H1 (cell line): ENCODE measurements around the gene LAMB1. TPM values are rescaled to one million over a fixed set of nuclear protein-coding genes. Genes with fewer than 3 reads are reported as not detected.

ENCODE experiments used
- CBX8 ChIP-seq: fragments of 300-800, 300-1000 bp; sonication (generic); IDR thresholded peaks from 2 replicates; pipeline ENCODE4 v1.7.1; 2016; ENCODE audit warnings: low read depth, low read length, borderline replicate concordance
- CHD7 ChIP-seq: fragments of 300-600 bp; sonication (generic); IDR thresholded peaks from 2 replicates; pipeline ENCODE4 v1.7.1; 2012; ENCODE audit warnings: low read length, moderate library complexity, mild to moderate bottlenecking, inconsistent platforms; ENCODE audit not compliant: insufficient replicate concordance
- KDM4A ChIP-seq: IDR thresholded peaks from one replicate; pipeline ENCODE4 v1.7.1; 2012; ENCODE audit warnings: low read depth, mild to moderate bottlenecking, moderate library complexity, low read length, inconsistent platforms; ENCODE audit not compliant: severe bottlenecking
- NRF1 ChIP-seq: IDR thresholded peaks from 2 replicates; pipeline ENCODE4 v1.6.1; 2011; ENCODE audit warnings: mild to moderate bottlenecking, low read depth, low read length, improper control_type of control experiment
- RFX5 ChIP-seq: IDR thresholded peaks from 2 replicates; pipeline ENCODE4 v1.6.1; 2011; ENCODE audit warnings: low read depth, low read length, improper control_type of control experiment, borderline replicate concordance
- TAF7 ChIP-seq: optimal IDR thresholded peaks from 2 replicates; pipeline ENCODE3; 2011; ENCODE audit warnings: low read depth, mild to moderate bottlenecking, inconsistent platforms, low read length, moderate library complexity, borderline replicate concordance
- polyA plus RNA-seq, 7 experiments: library from polyadenylated mRNA; depleted of rRNA in 3 of 7; stranded (reverse) in 5 of 7; unstranded in 2 of 7; fragments of >200 nt in 5 of 7; fragments of 200-250 nt in 2 of 7; gene quantifications; 1 replicate in 5 of 7; 2 replicates in 1 of 7; 4 replicates in 1 of 7; pipeline versions ENCODE4 v1.2.1 to v1.2.3, GENCODE V29; 2011 to 2013; ENCODE audit warnings: missing spikeins in 2 of 7, mixed read lengths in 2 of 7
- total RNA-seq: library from RNA; stranded (reverse); fragmentation: NEBNext Ultra II Directional; extraction: Animal tissue kit (Norgen Biotek cat#: 25700); gene quantifications from 2 replicates; pipeline ENCODE4 v1.2.1, GENCODE V29; 2021

LAMB1 gene
- total and polyA plus RNA-seq, 2 of the 8 experiments (the other 6 are each of a cell fraction or from before 2014, with no cell fraction given): 31.9 to 38.5 TPM

GRCh38 chr7:108008827-108009226, 5.9 kb upstream of the LAMB1 start (continued):
- TF ChIP-seq CBX8 (no peak), RFX5 (no peak), NRF1 (no peak), CHD7 (no peak), TAF7 (no peak), KDM4A (no peak)
